GM19238 (cell line): ENCODE measurements around the gene MKNK2.

Experiments
- DNase-seq: peaks from one replicate; pipeline ENCODE4 v3.0.0; 2011; ENCODE audit warnings: low spot score; ENCODE audit not compliant: insufficient read length

Gene MKNK2

GRCh38 chr19:2080336-2080988 lies 29.4 kb upstream of the MKNK2 start:
- no peak for DNase-seq

- DNase-seq = no peak
Measured at GRCh38 chr19:2079865-2080301, 28.8 kb upstream of the MKNK2 start.

GRCh38 chr19:2079076-2079864 lies 28.2 kb upstream of the MKNK2 start:
- DNase-seq = no peak

- no peak for DNase-seq
Measured at GRCh38 chr19:2077833-2078619, 27.0 kb upstream of the MKNK2 start.

GRCh38 chr19:2077398-2077797 lies 26.4 kb upstream of the MKNK2 start:
- no peak for DNase-seq

- no peak for DNase-seq
Measured at GRCh38 chr19:2076526-2076944, 25.5 kb upstream of the MKNK2 start.

- DNase-seq = no peak
Measured at GRCh38 chr19:2072757-2073551, 21.9 kb upstream of the MKNK2 start.

GRCh38 chr19:2070986-2071673 lies 20.1 kb upstream of the MKNK2 start:
- DNase-seq = no peak

- DNase-seq = no peak
Measured at GRCh38 chr19:2070436-2070827, 19.4 kb upstream of the MKNK2 start.

GRCh38 chr19:2064788-2065524 lies 13.9 kb upstream of the MKNK2 start:
- DNase-seq = no peak

GRCh38 chr19:2064395-2064787 lies 13.3 kb upstream of the MKNK2 start:
- no peak for DNase-seq

- no peak for DNase-seq
Measured at GRCh38 chr19:2063824-2064223, 12.8 kb upstream of the MKNK2 start.

GRCh38 chr19:2062770-2063169 lies 11.7 kb upstream of the MKNK2 start:
- DNase-seq = no peak

- no peak for DNase-seq
Measured at GRCh38 chr19:2062389-2062729, 11.3 kb upstream of the MKNK2 start.

- DNase-seq = peak; percentile 98
Measured at GRCh38 chr19:2061495-2062388, 10.7 kb upstream of the MKNK2 start.

- DNase-seq = no peak
Measured at GRCh38 chr19:2060884-2061494, 9.9 kb upstream of the MKNK2 start.

GRCh38 chr19:2059422-2060201 lies 8.6 kb upstream of the MKNK2 start:
- no peak for DNase-seq
